ENCODE measurements around the gene DCUN1D2. TPM values are rescaled to one million over a fixed set of nuclear protein-coding genes. Genes with fewer than 3 reads are reported as not detected.

The DCUN1D2 gene
- total RNA-seq, 4 donors from 2014 or later, result 12.3 to 20.2 (median 17.3) TPM

DNA sequence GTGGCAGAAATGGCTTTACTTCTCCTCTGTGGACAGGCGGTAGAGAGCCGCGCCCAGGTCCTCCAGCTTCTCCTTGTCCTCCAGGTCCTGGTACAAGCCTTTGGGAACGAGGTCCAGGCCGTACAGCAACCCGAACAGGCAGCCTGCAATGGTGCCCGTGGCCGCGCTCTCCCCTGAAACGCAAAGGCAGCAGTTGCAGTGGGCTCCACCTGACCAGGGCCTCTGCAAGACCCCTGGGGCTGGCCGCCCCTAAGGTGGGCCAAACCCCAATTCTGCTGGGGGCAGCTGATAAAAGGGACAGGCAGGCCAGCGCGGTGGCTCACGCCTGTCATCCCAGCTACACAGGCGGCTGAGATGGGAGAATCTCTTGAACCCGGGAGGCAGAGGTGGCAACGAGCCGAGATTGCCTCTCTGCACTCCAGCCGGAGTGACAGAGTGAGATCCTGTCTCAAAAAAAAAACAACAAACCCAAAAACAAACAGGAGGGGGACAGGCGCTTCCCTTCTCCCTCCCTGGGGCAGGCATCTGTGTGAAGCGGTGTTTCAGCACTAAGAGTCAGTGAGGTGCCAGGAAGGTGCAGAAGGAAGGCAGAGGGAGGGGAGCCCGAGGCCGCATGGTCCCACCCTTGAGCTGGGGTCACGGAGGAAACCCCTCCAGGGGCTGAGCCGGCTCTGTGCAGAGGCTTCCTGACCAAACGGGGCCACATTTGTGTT, 67.5 kb downstream of the DCUN1D2 start:
- Histone ChIP-seq H3K27me3 (no peaks in the 10 kb centered on the region), H3K27ac (peak overlapping the region in 3 of 4 donors; percentile 78 to 80 (median 79)), H3K36me3 (no peaks in the 10 kb centered on the region), H3K4me1 (peaks cover 0 to 20% (median 9%) of the 10 kb centered on the region in 3 donors), H3K9me3 (no peaks in the 10 kb centered on the region), H3K4me3 (no peak overlapping the region)
- TF ChIP-seq EP300 (IDR thresholded peaks at IDR 0.05), result no peak
- no peak for TF ChIP-seq CTCF (IDR thresholded peaks at IDR 0.05)
- no peak for TF ChIP-seq POLR2A (IDR thresholded peaks at IDR 0.05)
- 76 to 83% methylated on average over 2 to 5 of the region's 26 CpGs for WGBS, 2 donors (ENCODE audit: low coverage in 1 of 2)
- ATAC-seq, result no peak

DNA sequence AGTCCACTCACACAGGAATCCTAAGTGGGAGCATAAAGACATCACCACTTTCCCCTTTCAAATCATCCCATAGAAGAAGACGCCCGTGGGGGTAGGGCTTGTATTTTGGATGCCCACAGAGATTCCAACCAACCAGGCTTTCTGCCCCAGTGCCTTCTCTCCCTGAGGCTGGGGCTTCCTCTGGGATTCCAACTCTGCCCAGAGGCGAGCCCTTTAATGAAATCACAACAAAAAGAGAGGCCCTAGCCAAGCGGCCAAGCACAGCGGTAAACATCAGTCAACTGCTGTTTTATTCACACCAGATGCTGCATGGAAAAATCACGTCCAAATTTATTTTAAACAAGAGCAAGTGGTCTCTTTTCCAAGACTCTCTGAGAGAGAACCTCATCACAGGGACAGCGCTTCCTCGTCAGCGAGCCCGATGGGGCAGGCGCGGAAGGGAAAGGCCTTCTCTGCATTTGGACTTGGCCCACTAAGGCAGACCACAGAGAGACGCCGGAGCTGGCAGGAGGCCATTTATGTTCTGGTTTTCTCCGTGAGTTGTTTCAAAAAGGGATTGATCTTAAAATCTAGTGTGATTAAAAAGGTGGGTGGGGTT, 68.7 kb downstream of the DCUN1D2 start:
- WGBS, 2 donors (ENCODE audit: low coverage in 1 of 2), result 14 to 30% methylated on average over 6 to 8 of the region's 15 CpGs
- Histone ChIP-seq H3K9me3 (no peaks in the 10 kb centered on the region), H3K4me3 (peak overlapping the region in 1 of 2 donors; percentile 20), H3K27me3 (no peaks in the 10 kb centered on the region), H3K27ac (peak overlapping the region; percentile 7 to 80 (median 78)), H3K4me1 (peaks cover 0 to 20% (median 9%) of the 10 kb centered on the region in 3 donors), H3K36me3 (no peaks in the 10 kb centered on the region)
- no peak for TF ChIP-seq POLR2A (IDR thresholded peaks at IDR 0.05)
- TF ChIP-seq EP300 (IDR thresholded peaks at IDR 0.05), result no peak
- ATAC-seq, result peak; percentile 58

GRCh38 chr13:113420833-113421600, 69.5 kb downstream of the DCUN1D2 start:
- no peak for ATAC-seq
- no CpG with 5 or more reads among the region's 38 CpGs for WGBS, 2 donors (ENCODE audit: low coverage in 1 of 2)
- peak overlapping the region in 3 of 4 donors; percentile 78 to 80 (median 79) for H3K27ac ChIP-seq
- no peak overlapping the region for H3K4me3 ChIP-seq
- H3K27me3 ChIP-seq, result no peaks in the 10 kb centered on the region
- peaks cover 0 to 20% (median 9%) of the 10 kb centered on the region in 3 donors for H3K4me1 ChIP-seq
- H3K9me3 ChIP-seq, result no peaks in the 10 kb centered on the region
- no peaks in the 10 kb centered on the region for H3K36me3 ChIP-seq
- no peak for TF ChIP-seq POLR2AphosphoS5 (IDR thresholded peaks at IDR 0.05)
- no peak for TF ChIP-seq EP300 (IDR thresholded peaks at IDR 0.05)

- no peak for TF ChIP-seq POLR2A (IDR thresholded peaks at IDR 0.05)
- no peak for TF ChIP-seq EP300 (IDR thresholded peaks at IDR 0.05)
- TF ChIP-seq CTCF (IDR thresholded peaks at IDR 0.05), result no peak
- TF ChIP-seq POLR2AphosphoS5 (IDR thresholded peaks at IDR 0.05), result no peak
- Histone ChIP-seq H3K9me3 (no peaks in the 10 kb centered on the region), H3K4me1 (peaks cover 0 to 21% (median 9%) of the 10 kb centered on the region in 3 donors), H3K36me3 (no peaks in the 10 kb centered on the region), H3K27me3 (no peaks in the 10 kb centered on the region), H3K4me3 (no peak overlapping the region), H3K27ac (no peak overlapping the region)
- 89 to 94% methylated on average over 3 to 14 of the region's 15 CpGs for WGBS, 2 donors (ENCODE audit: low coverage in 1 of 2)
- no peak for ATAC-seq
Observed at GRCh38 chr13:113420232-113420631, 70.3 kb downstream of the DCUN1D2 start.

GRCh38 chr13:113419531-113420193, 70.8 kb downstream of the DCUN1D2 start:
- Histone ChIP-seq H3K9me3 (no peaks in the 10 kb centered on the region), H3K27ac (no peak overlapping the region), H3K4me3 (no peak overlapping the region), H3K36me3 (no peaks in the 10 kb centered on the region), H3K4me1 (peaks cover 0 to 27% (median 9%) of the 10 kb centered on the region in 3 donors), H3K27me3 (no peaks in the 10 kb centered on the region)
- no peak for ATAC-seq
- TF ChIP-seq POLR2AphosphoS5 (IDR thresholded peaks at IDR 0.05), result no peak
- no peak for TF ChIP-seq CTCF (IDR thresholded peaks at IDR 0.05)
- WGBS, 2 donors (ENCODE audit: low coverage in 1 of 2), result 88 to 93% methylated on average over 6 to 18 of the region's 18 CpGs
